Fibroblast of mammary gland (primary cell): ENCODE results near the gene UBASH3A.

Experiments used
- DNase-seq: peaks from one replicate; pipeline ENCODE4 v3.0.0-alpha.2; 2010; ENCODE audit warnings: low read depth
- H3K4me3 ChIP-seq: 2 replicates; pipeline ENCODE4 v1.5.1; 2011; ENCODE audit warnings: low read depth, mild to moderate bottlenecking, low read length, moderate library complexity; ENCODE audit not compliant: control insufficient read depth
- CTCF ChIP-seq: conservative IDR thresholded peaks from 2 replicates; pipeline ENCODE4 v1.5.1; 2011; ENCODE audit warnings: low read depth, low read length, inconsistent platforms; ENCODE audit not compliant: control insufficient read depth, insufficient read depth

Gene UBASH3A

GRCh38 chr21:42374457-42374856, 29.2 kb upstream of the UBASH3A start:
- DNase-seq = no peak
- no peak overlapping the region for H3K4me3 ChIP-seq
- TF ChIP-seq CTCF = no peak

DNA sequence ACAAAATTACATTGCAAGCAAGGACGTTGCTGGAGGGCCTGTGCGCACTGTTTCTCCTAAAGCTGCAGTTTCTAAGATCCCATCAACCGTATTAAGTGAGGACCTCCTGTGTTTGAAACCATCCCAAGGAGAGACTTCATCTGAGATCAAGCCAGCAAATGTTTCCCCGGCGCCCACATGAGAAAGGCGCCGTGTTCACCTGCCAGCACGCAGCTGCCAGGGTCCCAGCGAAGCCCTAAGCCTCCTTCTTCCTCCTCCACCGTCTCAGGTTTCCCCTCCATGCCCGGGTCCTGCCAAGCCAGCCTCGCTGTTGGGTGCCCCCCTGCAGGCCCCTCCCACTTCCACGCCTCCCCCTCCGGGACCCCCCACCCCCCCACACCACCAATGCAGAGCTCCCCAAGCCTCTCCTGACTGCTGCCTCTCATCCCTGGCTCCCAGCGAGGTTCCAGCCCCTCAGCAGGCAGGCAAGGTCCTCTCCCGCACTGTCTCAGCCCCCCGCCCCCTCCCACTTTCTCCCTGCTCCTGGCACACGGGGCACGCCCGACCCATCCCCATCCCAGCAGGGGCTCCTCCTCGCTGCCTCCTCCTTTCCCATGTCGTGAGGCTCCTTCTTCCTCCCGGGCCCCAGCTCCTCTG, 28.7 kb upstream of the UBASH3A start:
- no peak overlapping the region for H3K4me3 ChIP-seq
- TF ChIP-seq CTCF = no peak
- no peak for DNase-seq

GRCh38 chr21:42375506-42375905, 28.2 kb upstream of the UBASH3A start:
- no peak for TF ChIP-seq CTCF
- DNase-seq = no peak
- H3K4me3 ChIP-seq = no peak overlapping the region

DNA sequence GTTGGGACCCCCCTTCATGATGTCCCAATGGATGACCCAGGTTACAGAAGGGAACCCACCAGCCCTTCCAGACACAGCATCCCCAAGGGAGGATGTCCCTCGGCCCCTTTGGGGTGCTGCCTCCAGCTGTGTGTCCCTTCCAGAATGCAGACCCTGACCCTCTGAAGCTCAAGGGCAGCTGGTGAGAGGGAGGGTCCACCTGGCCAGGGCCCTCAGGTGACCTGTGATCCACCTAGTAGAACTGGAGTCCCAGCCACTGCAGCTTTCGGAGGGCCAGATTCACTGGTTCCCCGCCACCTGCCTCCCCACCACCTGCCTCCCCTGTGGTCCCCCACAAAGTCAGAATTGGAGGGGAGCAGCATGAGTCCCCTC, 27.8 kb upstream of the UBASH3A start:
- H3K4me3 ChIP-seq = no peak overlapping the region
- DNase-seq = no peak
- TF ChIP-seq CTCF = no peak

DNA sequence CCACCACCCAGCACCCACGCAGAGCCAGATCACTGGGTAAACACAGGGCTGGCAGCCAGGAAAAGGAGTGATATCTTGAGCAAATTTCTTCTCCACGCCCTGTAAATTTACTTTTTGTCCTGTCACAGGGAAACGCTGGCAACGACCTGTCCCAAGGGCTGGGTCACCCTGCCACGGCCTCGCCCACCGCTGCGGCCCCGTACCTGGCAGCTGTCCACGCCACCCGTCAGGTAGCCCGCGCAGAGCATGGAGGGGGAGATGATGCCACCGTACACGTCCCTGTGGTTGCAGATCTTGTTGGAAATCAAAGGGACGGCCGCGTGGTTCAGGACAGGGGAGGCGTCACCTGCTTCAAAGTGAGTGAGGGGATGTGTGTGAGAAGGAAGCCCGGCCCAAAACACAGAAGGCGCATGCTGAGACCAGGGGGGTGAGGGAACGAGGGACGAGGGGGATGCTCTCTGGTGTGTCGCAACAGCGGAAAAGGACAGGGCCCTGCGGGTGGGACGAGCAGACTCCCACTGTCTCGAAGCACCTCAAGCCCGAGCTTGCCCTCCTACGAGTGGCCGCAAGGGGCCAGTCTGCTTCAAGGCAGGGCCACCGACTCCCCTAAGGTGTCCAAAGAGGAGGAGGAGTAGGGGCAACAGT, 27.2 kb upstream of the UBASH3A start:
- DNase-seq = no peak
- TF ChIP-seq CTCF = no peak
- H3K4me3 ChIP-seq = no peak overlapping the region

DNA sequence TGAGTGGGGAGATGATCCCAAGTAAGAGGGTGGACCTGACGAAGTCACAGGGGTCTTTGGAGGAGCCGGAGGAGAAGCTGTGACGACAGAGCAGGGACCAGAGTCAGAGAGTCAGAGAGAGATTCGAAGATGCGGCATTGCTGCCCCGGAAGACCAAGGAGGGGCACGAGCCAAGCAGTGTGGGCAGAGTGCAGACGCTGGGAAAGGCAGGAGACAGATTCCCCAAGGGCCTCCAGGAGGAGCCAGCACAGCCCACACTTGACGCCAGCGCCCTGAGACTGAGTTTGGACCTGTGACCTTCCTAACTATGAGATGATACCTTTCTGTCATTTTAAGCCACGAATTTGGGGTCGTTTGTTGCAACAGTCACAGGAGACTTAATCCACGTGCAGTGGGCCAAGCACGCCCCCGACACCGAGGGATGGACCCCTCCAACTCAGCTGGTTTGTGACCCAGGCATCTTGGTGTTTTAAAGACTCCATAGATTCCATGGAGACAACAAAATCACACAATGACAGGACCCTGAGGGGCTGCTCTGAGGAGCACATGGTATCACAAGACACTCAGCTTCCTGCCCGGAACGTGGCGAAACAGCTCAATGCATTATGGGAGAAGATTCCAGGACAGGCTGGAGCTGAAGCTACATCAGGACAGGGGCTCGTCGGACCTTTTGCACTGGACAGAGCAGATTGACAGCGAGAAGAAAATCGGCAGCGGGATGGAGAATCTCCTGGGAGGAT, 26.3 kb upstream of the UBASH3A start:
- no peak overlapping the region for H3K4me3 ChIP-seq
- TF ChIP-seq CTCF = no peak

More for the DNA sequence above, 26.3 kb upstream of the UBASH3A start:
- DNase-seq = no peak
